ENCODE results near the gene RAB38. TPM values are rescaled to one million over a fixed set of nuclear protein-coding genes. Genes with fewer than 3 reads are reported as not detected.

The RAB38 gene
- total RNA-seq, 2 experiments from 2014 or later, result 0.19 TPM; not detected in 1

DNA sequence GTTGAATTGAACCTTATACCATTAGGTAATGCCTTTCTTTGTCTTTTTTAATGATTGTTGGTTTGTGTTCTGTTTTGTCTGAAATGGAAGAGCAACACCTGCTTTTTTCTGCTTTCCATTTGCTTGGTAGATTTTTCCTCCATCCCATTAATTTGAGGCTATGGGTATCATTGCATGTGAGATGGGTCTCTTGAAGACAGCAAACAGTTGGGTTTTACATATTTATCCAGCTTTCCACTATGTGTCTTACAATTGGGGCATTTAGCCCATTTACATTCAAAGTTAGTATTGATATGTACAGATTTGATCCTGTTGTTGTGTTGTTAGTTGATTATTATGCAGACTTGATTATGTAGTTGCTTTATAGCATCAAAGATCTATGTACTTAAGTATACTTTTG is 21.1 kb upstream of the RAB38 start:
- Histone ChIP-seq H3K9me2 (ENCODE audit: insufficient read depth, low read length) (no peaks in the 10 kb centered on the region), H3K4me3 (ENCODE audit: low read depth, low read length, poor library complexity, severe bottlenecking) (no peak overlapping the region), H3K79me2 (ENCODE audit: insufficient read depth, low read depth, low read length) (no peaks in the 10 kb centered on the region), H3K4me2 (ENCODE audit: low read length) (no peak overlapping the region), H2AFZ (ENCODE audit: low read length) (no peak overlapping the region), H3K4me1 (ENCODE audit: insufficient read depth, low read length, poor library complexity, severe bottlenecking) (peaks cover 12% of the 10 kb centered on the region), H3K9me3 (ENCODE audit: low read length) (no peaks in the 10 kb centered on the region), H3K36me3 (ENCODE audit: insufficient read depth, low read length) (no peaks in the 10 kb centered on the region), H3K27ac (ENCODE audit: low read depth, low read length, poor library complexity, severe bottlenecking) (no peak overlapping the region), H4K20me1 (ENCODE audit: insufficient read depth, low read length) (no peaks in the 10 kb centered on the region)
- TF ChIP-seq EZH2phosphoT487 (IDR thresholded peaks at IDR 0.05; ENCODE audit: borderline replicate concordance, low read depth, low read length), result no peak
- TF ChIP-seq, protein P1, sequence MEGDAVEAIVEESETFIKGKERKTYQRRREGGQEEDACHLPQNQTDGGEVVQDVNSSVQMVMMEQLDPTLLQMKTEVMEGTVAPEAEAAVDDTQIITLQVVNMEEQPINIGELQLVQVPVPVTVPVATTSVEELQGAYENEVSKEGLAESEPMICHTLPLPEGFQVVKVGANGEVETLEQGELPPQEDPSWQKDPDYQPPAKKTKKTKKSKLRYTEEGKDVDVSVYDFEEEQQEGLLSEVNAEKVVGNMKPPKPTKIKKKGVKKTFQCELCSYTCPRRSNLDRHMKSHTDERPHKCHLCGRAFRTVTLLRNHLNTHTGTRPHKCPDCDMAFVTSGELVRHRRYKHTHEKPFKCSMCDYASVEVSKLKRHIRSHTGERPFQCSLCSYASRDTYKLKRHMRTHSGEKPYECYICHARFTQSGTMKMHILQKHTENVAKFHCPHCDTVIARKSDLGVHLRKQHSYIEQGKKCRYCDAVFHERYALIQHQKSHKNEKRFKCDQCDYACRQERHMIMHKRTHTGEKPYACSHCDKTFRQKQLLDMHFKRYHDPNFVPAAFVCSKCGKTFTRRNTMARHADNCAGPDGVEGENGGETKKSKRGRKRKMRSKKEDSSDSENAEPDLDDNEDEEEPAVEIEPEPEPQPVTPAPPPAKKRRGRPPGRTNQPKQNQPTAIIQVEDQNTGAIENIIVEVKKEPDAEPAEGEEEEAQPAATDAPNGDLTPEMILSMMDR (conservative IDR thresholded peaks at IDR 0.05; ENCODE audit: low read length), result no peak
- CTCF ChIA-PET (ENCODE audit: unreplicated experiment), result no interaction called here
- POLR2A ChIA-PET, result no interaction called here
- DNase-seq (ENCODE audit: low spot score), result no peak
- intact Hi-C loops (cut with micrococcal nuclease; ENCODE audit: unreplicated experiment), result no loop called here
- no TSS peak for BruUV-seq (replicated peaks)

DNA sequence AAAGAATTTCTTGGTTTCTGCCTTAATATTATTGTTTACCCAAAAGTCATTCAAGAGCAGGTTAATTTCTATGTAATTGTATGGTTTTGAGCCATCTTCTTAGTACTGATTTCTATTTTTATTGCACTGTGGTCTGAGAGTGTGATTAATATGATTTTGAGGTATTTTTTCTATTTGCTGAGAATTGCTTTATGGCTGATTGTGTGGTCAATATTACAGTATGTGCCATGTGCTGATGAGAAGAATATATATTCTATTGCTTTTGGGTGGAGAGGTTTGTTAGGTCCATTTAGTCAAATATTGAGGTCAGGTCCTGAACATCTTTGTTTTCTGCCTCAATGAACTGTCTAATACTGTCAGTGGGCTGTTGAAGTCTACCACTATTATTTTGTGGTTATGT is 20.7 kb upstream of the RAB38 start:
- TF ChIP-seq, protein P1 (conservative IDR thresholded peaks at IDR 0.05; ENCODE audit: low read length), result no peak
- TF ChIP-seq EZH2phosphoT487 (IDR thresholded peaks at IDR 0.05; ENCODE audit: borderline replicate concordance, low read depth, low read length), result no peak
- Histone ChIP-seq H3K9me3 (ENCODE audit: low read length) (no peaks in the 10 kb centered on the region), H2AFZ (ENCODE audit: low read length) (no peak overlapping the region), H3K9me2 (ENCODE audit: insufficient read depth, low read length) (no peaks in the 10 kb centered on the region), H3K4me3 (ENCODE audit: low read depth, low read length, poor library complexity, severe bottlenecking) (no peak overlapping the region), H3K79me2 (ENCODE audit: insufficient read depth, low read depth, low read length) (no peaks in the 10 kb centered on the region), H4K20me1 (ENCODE audit: insufficient read depth, low read length) (no peaks in the 10 kb centered on the region), H3K4me1 (ENCODE audit: insufficient read depth, low read length, poor library complexity, severe bottlenecking) (peaks cover 12% of the 10 kb centered on the region), H3K36me3 (ENCODE audit: insufficient read depth, low read length) (no peaks in the 10 kb centered on the region), H3K4me2 (ENCODE audit: low read length) (no peak overlapping the region), H3K27ac (ENCODE audit: low read depth, low read length, poor library complexity, severe bottlenecking) (no peak overlapping the region)
- BruUV-seq (replicated peaks), result no TSS peak
- ChIA-PET CTCF (ENCODE audit: unreplicated experiment) (no interaction called here), POLR2A (no interaction called here)
- no peak for DNase-seq (ENCODE audit: low spot score)
- intact Hi-C loops (cut with micrococcal nuclease; ENCODE audit: unreplicated experiment), result no loop called here

DNA sequence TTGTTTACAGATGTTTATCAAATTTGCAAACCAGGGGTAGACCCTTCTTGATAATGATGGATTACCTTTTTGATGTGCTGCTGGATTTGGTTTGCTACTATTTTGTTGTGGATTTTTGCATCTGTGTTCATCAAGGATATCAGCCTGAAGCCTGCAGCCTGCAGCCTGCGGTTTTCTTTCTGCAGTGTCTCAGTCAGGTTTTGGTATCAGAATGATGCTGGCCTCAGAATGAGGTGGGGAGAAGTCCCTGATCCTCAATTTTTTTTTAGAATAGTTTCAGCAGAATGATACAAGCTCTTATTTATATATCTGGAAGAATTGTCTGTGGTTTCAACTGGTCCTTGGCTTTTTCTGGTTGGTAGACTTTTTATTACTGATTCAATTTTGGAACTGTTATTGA is 19.7 kb upstream of the RAB38 start:
- Histone ChIP-seq H3K79me2 (ENCODE audit: insufficient read depth, low read depth, low read length) (no peaks in the 10 kb centered on the region), H3K4me3 (ENCODE audit: low read depth, low read length, poor library complexity, severe bottlenecking) (no peak overlapping the region), H3K27ac (ENCODE audit: low read depth, low read length, poor library complexity, severe bottlenecking) (no peak overlapping the region), H3K4me2 (ENCODE audit: low read length) (no peak overlapping the region), H3K4me1 (ENCODE audit: insufficient read depth, low read length, poor library complexity, severe bottlenecking) (peaks cover 12% of the 10 kb centered on the region), H2AFZ (ENCODE audit: low read length) (no peak overlapping the region), H3K9me2 (ENCODE audit: insufficient read depth, low read length) (no peaks in the 10 kb centered on the region), H4K20me1 (ENCODE audit: insufficient read depth, low read length) (no peaks in the 10 kb centered on the region), H3K36me3 (ENCODE audit: insufficient read depth, low read length) (no peaks in the 10 kb centered on the region), H3K9me3 (ENCODE audit: low read length) (no peaks in the 10 kb centered on the region)
- no TSS peak for BruUV-seq (replicated peaks)
- CTCF ChIA-PET (ENCODE audit: unreplicated experiment), result interaction anchor here (0.6 kb wide), 1 partner anchor 1295 kb away, joined by 3 read pairs; no protein-coding TSS in a partner anchor
- no peak for DNase-seq (ENCODE audit: low spot score)
- intact Hi-C loops (cut with micrococcal nuclease; ENCODE audit: unreplicated experiment), result no loop called here
- POLR2A ChIA-PET, result no interaction called here
- TF ChIP-seq, protein P1 (conservative IDR thresholded peaks at IDR 0.05; ENCODE audit: low read length), result no peak
- no peak for TF ChIP-seq EZH2phosphoT487 (IDR thresholded peaks at IDR 0.05; ENCODE audit: borderline replicate concordance, low read depth, low read length)

Data from OCI-LY7 (cell line).